ENCODE results near the gene WWTR1.

The WWTR1 gene

DNA sequence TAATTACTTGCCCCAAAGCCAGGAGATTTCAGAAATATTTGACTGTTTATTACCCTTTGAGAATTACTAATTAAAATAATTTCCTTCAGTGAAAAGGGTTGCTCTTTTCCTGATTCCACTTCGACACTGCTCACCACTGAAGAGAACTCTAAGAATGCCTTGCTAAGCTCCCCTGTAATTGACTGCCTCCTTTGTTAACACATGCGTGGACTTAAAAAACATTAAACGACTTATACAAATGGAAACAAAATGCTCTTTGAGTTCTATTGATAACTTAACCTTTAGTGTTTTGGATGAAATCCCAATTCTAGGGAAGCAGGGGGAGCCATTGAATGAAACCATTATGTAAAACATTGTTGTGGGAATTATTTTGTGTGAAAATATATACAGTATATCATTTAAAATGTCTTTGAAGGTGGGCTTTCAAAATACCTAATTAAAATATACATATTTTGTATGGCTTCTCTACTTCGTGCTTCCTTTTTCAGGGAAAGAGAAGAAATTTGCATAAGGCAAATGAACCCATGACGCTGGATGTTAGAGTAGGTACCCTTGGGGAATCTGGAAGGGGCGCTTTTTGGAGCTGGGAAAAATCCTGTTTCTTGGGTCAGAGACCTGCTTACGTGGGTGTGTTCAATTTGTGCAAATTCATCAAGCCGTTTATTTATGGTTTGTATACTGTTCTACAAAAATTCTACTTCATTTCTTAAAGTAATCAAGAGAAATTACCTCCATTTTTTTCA, 64.2 kb downstream of the WWTR1 start:
- DNase-seq (ENCODE audit: low read depth), result no peak

DNA sequence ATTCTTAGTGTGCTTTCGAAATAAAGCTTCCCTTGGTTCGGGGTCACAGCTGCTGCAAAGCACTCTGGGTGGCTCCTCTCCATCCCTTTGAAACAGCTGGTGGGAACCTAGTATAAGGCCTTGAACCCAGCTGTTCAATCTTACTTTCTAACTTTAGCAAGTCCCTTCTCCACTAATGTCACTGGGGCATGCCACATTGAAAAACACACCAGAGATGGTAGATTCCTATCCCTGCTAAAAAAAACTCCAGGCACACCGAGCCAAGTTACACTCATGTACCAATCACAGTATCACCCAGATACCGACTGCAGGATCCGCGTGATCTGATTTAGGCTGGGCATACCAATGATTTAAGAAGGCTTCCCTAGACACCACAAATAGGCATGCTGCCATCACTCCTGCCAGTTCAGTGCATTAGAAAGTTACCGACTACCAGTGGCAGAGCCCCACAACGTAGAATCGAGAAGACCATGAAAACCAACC, 65.0 kb downstream of the WWTR1 start:
- DNase-seq (ENCODE audit: low read depth), result no peak

DNA sequence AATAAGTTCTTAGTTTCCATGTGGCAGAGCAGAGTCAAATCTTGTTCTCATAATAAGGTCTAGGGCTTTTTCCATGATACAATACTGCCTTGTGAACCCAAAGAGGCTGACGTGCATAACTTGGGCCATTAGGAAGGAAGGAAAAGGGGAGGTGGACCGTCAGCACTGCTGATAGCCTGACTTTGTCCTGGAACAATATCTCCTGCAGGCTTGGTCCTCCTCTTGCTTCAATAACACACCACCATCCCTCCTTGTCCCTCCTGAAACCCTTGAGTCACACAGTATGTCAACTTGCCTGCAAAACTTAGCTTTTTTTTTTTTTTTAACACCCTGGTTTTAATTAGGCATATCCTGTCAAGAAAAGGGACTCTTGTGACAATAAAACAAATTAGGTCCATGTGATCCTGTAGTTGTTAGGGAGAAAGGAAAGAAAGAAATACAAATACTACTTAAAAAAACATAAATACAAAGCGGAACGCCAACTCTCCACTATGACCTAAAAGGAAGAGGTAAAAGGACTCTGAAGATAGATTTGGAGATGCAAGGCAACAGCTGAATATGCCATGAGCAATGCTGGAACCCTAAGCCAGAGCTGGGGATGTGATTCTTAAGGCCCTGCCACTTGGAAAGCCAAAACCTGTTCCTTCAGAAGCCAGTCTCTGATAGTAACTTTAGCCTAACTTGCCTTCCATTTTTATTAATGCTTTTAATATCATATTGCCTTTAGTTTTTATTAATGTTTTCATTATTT, 67.0 kb downstream of the WWTR1 start:
- DNase-seq (ENCODE audit: low read depth), result no peak

DNA sequence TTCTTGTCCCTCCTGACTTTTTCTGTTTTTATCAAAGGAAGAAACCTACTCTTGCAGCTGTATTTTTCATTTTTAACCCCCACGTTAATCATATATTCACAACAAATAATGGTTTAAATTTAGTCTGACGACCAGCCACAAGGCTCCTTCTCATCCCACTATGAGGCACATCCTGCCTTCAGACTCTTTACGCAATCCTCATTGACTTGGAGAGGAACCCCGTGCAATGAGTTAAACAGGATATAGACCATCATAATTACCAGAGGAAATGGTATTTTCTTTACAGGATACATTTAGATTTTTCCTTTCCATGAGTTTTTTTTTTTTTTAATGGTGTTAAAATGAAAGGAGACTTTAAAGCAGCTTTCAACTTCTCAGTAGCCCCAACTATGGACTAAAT, 68.5 kb downstream of the WWTR1 start:
- DNase-seq (ENCODE audit: low read depth), result no peak

DNA sequence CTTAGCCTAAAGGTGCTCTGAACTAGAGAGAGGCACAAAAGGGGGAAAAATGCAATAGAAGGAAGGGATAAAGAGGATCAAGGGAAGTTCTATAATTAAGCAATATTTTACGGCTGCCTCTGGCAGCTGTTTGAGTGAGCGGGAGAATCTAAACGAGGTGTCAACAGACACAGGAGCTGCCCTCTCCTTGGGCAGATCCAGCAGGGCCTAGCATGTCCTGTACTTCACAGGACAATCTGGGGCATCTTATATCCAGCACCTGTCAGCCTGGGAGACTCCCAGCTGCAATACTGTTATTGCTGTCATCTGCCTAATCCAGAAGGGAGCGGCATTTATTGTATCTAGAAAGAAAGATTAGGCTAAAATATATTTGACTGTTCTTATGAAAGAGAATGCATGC, 68.9 kb downstream of the WWTR1 start:
- DNase-seq (ENCODE audit: low read depth), result no peak

DNA sequence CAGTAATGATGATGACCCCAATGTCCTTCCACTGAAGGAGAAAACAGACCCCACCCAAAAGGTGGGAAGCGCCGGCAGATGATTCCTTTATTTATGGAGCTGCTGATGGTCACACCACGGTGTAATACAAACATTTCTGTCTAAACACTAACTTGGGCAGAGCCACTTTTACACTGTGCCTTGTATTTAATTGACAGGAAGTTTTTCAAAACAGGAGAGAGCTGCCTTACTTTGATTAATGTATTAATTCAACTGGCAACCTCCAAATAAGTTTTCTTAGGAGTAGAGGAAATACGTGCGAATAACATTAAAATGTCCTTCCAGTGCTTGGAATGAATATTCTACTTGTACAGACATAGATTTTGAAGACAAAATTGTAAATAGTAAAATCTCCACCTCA, 70.4 kb downstream of the WWTR1 start:
- no peak for DNase-seq (ENCODE audit: low read depth)

DNA sequence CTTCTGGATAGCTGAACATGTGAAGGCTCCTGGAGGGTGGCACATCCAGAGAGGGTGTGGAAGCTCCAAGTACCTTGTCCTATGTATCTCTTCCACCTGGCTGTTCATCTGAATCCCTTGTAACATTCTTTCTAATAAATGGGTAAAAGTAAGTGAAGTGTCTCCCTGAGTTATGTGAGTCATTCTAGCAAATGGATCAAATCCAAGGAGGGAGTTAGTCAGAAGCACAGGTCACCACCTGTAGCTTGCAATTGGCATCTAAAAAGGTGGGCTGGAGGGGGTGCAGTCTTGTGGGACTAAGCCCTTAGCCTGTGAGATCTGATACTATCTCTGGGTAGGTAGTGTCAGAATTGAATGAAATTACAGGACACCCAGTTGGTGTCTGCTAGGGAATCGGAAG, 71.0 kb downstream of the WWTR1 start:
- no peak for DNase-seq (ENCODE audit: low read depth)

DNA sequence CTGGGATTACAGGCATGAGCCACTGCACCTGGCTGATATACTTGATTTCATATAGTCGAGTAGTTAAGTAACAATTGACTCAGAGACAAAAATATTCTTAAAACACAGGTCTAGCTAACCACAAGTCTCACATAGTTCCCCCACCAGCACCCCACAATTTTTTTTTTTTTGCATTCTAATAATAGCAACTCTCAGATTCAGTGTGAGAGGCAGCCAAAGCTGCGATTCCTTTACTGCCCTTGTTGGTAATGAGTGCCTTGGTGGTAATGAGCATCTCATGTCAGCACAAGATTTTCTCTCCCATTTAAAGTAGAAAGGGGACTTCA, 72.5 kb downstream of the WWTR1 start:
- DNase-seq (ENCODE audit: low read depth), result no peak

DNA sequence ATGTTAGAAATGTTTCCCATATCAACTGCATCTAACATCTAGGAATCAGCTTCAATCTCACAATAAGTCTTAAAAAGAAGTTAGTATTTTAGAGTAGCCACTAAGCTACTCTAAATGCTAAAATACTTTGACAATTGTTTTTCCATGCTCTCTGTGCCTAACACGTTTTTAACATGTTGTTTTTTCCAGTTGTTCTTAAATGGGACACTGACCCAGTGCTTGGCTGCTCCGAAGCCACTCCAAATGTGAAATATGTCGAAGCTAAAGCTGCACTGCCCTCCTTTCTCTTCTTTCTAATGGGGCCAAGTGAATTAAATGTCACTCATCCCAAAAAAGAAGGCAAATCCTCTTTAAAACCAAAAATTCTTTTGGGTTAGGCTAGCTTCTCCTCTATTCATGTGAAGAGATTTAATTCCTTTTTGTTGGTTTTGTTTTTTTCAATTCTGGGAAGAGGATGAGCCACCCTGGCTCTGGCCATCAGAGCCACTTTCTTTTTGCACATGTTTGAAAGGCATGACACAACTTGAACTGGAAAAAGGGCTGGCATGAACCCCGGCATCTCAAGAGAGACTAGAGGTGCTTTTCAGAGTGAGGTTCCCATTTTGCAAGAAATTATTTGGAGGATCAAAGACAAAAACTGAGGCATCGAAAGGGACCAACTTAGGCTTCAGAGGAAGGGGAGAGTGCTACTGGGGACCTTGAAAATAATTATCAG, 73.7 kb downstream of the WWTR1 start:
- no peak for DNase-seq (ENCODE audit: low read depth)

DNA sequence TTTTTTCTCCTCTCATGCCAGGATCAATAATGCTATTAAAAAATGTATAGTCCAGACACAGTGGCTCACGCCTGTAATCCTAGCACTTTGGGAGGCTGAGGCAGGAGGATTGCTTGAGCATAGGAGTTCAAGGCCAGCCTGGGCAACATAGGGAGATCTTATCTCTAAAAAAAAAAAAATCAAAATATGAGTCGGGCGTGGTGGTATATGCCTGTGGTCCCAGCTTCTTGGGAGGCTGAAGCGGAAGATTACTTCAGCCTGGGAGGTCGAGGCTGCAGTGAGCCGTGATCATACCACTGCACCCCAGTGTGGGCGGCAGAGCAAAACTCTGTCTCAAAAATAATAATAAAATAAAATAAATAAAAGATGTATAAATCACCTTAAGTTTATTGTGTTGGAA, 75.4 kb downstream of the WWTR1 start:
- DNase-seq (ENCODE audit: low read depth), result no peak

DNA sequence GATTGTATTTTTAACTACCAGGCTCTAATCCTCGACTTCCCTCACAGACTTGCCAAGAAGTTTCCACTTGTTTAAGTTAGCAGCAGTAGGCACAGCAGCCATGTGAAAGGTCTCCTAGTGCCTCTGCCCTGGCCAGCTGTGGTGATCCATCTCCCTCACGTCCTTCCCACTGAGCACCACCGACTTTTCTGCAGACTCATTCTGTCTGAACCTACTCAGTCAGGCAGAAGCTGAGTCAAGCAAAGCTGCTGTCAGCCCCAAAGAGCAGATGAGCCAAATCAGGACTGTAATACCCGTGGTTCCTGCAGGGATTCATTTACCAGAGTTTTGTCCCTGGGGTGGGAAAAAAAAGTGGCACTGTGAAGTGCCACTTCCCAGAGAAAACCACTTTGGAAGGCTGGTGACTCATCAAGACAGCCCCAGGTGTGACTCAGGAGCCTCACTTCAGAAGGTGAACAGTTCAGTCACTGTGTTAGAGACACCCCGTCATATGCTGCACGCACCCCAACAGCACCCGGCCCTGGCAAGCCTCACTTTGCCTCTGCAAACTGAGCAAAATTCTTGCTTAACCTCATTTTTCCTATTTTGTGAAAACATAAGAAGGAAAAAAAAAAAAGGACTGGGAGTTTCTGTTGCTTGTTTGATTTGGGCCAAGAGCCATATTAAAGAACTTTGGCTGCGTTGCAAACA, 76.0 kb downstream of the WWTR1 start:
- DNase-seq (ENCODE audit: low read depth), result no peak

DNA sequence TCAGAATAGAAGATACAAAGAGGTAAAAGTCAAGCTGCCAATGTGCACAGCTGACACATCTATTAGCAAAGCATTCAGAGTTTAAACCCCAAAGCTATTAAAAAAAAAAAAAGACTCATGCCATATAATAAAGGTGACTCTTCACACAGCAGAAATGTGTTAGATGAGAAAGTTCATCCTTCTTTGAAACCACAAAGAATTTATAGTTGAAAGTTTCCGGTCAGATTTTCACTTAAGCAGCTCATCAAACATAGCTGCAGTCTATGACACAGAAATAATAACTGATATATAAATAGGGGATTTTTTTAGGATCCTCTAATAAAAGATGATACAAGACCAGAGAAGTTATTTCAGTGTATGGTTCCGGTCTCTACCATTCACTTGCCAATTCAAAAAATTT, 76.6 kb downstream of the WWTR1 start:
- no peak for DNase-seq (ENCODE audit: low read depth)

DNA sequence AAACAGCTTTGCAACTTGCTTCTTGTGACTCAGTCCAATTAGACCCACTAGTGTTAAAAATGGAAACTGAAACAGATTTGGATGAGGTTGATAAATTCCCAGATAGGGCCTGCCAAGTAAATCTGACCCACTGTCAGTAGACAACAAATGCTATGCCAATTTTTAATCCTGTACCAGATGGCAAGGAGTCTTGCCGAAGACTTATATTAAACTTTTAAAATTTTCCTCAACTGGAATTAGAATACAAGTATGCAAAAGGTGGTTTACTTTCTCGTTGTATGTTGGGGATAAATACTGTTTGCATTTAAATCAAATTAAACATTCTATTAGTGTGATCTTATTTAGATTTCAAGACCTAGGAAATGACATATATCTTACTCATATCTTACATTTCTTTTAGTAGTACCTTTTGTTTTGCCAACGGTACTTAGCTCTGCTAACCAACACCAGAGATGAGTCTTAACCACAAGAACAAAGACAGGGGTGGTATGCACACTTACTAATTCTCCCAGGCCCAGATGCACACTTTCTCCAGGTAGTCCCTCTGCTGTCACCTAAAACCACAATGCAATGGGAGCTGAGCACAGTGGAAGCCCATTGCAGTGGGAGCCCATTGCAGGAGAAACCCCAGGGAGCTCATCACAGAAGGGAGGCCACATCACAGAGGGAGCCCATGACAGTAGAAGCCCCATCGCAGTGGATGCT, 77.8 kb downstream of the WWTR1 start:
- no peak for DNase-seq (ENCODE audit: low read depth)

DNA sequence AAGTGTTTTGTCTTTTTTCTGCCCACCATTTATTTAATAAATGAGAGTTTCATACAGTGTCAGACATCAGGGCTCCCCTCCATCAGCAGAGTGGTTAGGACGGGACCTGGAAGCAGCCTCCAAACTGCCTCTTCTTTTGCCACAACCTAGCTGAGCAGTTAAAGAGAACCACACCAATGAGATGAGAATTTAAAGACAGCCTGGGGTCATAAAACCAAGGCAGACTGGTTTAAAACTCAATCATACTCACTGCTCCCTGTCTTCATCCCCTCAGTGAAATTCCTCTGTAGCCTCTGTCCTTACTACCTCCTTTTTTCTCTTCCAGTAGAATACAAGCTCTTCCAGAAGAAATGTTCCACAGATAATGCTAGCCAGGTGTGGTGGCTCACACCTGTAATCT, 78.7 kb downstream of the WWTR1 start:
- DNase-seq (ENCODE audit: low read depth), result no peak

DNA sequence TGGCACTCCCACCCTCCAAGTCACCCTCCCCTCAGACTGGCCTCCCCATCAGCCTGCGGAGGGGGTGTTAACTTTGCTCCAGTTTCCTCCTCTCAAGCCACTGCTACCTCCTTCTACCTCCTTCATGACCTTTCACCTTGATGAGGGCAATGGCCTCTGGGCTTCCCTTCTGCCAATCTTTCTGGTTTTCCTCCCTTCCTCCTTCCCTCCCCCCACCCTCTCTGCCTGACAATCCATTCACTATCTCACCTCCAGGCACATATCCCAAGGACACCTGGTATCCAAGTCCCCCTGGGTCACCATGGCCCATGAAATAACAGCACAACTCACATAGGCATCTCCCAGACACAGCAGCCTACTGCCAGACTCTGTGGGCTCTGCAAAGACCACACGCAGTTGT, 80.0 kb downstream of the WWTR1 start:
- no peak for DNase-seq (ENCODE audit: low read depth)

DNA sequence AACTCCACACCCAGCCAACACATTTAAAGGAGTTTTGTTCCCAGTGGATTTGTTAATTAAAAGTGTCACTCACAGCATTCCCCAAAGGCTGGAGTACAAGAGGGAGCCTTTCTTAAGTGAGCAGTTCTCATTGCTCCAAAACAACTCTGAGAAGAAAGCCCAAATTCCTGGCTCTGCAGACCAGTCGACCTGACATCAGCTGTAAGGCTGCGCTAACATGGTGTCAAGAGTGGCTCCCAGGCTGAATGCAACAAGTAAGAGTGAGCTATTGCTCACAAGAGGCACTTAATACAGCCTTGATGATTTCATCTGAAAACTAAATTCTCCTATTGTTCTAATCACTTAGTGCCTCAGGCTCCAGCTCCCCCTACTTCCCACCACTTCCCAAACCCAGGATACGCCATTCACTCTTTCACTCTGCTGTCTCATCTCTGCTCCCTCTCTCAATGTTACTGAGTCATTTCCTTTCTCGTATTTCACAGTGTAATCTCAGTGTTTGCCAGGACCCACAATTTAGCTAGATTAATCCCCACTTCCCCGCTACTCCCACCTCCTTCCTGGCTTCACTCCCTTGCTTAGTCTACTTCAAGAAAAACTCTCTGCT, 81.8 kb downstream of the WWTR1 start:
- DNase-seq (ENCODE audit: low read depth), result no peak

DNA sequence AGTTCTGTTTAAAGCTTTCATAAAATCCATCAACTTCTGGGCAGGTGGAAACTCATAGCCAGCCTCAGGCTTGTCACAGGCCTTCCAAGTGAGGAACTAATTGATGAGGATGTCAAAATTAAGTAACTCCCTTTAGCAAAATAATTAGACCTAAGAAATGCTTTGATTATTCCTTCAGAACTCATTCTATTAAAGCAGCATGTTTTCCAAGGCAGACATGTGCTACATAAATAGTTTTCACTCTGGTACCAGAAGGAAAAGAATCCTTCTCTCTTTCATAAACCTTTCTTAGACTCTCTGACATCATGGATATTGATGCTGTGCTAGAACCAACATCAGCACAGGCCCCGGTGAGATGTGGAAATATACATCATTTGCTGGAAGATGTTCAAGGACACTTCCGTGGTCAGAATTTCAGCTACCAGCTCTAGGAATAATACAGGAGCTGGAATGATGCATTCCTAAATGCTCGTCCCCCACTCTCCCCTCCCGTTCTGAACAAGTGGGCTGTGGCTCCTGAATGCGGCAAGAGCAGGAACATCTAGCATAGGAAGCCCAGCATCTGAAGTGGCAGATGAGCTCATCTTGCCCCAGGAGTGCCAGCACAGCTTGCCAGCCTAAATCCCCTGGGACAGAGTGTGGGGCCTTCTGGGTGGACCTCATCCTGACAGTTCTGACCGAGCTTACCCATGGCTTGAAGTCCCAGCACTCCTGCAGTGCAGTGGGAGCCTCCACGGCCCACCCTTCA, 82.4 kb downstream of the WWTR1 start:
- DNase-seq (ENCODE audit: low read depth), result no peak

DNA sequence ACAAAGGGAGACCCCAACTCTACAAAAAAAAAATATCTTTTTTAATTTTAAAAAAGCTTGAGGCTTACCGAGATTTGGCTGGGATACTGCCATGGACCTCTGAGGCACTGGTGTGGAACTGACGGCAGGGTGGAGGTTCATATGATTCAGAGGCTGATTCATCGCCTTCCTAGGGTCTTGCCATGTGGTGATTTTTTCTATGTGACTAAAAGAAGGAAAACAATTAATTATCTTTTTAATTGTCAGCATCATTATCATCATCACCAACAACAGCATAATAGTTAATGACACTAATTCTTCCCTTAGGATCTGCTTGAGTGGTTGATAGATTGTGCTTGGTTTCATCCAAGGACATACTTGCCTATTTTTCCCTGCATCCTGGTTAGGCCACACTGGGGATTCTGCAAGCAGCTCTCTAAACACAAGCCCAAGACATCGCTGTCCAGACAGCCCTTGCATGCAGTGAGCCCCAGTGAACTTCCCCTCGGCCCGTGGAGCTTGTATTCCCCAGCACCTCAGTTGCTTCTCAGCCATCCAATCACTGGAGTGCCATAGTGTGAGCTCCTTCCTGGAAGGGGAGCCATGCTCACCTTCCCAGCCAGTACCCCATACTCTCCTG, 84.9 kb downstream of the WWTR1 start:
- DNase-seq (ENCODE audit: low read depth), result no peak

DNA sequence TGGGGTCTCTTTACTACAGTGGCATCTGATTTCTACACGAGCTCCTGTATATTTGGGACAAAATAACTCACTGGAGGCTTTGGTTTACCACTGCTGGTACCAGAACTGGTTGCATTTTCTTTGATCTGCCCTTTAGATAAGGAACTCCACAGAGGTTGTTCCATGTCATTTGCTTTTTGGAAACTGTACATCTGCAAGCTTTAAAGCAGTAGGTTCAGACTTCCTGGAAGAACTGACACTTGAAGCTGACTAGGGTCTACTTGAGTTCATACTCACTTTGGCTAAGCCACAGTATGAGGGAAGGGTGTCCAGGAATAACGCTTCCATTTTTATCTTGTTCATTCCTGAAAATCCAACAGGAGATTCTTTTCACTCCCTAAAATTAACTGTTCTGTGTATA, 86.4 kb downstream of the WWTR1 start:
- DNase-seq (ENCODE audit: low read depth), result no peak

DNA sequence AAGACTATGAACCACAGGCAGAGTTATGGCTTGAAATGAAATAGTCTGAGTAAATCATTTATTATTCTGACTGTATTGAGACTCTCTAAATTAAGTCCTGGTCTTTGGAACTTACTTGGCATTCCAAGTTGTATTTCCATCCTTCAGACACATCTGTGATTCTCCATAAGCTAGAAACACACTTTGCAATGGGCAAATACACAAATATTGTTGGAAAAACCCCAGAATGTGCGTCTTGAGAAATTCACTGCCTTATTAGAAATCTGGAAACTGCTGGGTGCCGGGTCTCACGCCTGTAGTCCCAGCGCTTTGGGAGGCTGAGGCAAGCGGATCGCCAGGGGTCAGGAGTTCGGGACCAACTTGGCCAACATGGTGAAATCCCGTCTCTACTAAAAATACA, 87.8 kb downstream of the WWTR1 start:
- no peak for DNase-seq (ENCODE audit: low read depth)

Measured in activated T-cell treated with anti-CD3 and anti-CD28 coated beads for 24 hours (primary cell).